B cell (primary cell): Measurements from ENCODE around the gene C1orf87. TPM values are rescaled to one million over a fixed set of nuclear protein-coding genes. Genes with fewer than 3 reads are reported as not detected.

Experiments
- ATAC-seq: fragments of 200-7000 bp; cut with Tn5 transposase; one replicate; pipeline ENCODE4 v1.10.0; 2021; ENCODE audit warnings: low read depth, mild to moderate bottlenecking, moderate number of reproducible peaks, moderate library complexity
- CTCF ChIA-PET: fragments of 350-600 bp; sonication (Branson Sonifier 250); formaldehyde crosslinking; loops from one replicate; lab custom pipeline; 2021; ENCODE audit warnings: antibody characterized with exemption, inconsistent platforms; lab: Charles Lee
- POLR2A ChIA-PET: fragments of 350-600 bp; sonication (Branson Sonifier 250); formaldehyde crosslinking; loops from one replicate; lab custom pipeline; 2021; ENCODE audit warnings: antibody characterized with exemption; lab: Charles Lee
- DNase-seq: peaks from one replicate; pipeline ENCODE4 v3.0.0; 2013
- H2AFZ ChIP-seq: 2 replicates; pipeline ENCODE4 v1.6.1; 2012; ENCODE audit warnings: mild to moderate bottlenecking, low read depth, low read length; ENCODE audit not compliant: insufficient read depth, poor library complexity, severe bottlenecking
- H3K27ac ChIP-seq, 2 donors: 1 replicate in 1 of 2; 2 replicates in 1 of 2; pipeline ENCODE4 v1.5.1; 2012 to 2013; ENCODE audit warnings: low read length in 2 of 2, mild to moderate bottlenecking in 2 of 2, moderate library complexity in 1 of 2
- H3K27me3 ChIP-seq, 4 experiments: fragments of 200-600 bp in 1 of 4; sonication (generic) in 1 of 4; replicated peaks in 1 of 4; 1 replicate in 2 of 4; 2 replicates in 2 of 4; pipeline versions ENCODE4 v1.6.1 to v1.7.0; 2013 to 2016; ENCODE audit warnings: low read length in 3 of 4, mild to moderate bottlenecking in 2 of 4, mixed read lengths in 1 of 4, moderate library complexity in 1 of 4; ENCODE audit not compliant: insufficient read depth in 4 of 4, control insufficient read depth in 3 of 4; ENCODE audit errors: control extremely low read depth in 1 of 4
- H3K36me3 ChIP-seq, 2 experiments: replicated peaks in 1 of 2; 1 replicate in 1 of 2; 2 replicates in 1 of 2; pipeline versions ENCODE4 v1.6.1 to v1.7.1; 2013; ENCODE audit warnings: low read length in 1 of 2; ENCODE audit not compliant: insufficient read depth in 2 of 2, control insufficient read depth in 1 of 2; ENCODE audit errors: control extremely low read depth in 1 of 2, extremely low read depth in 1 of 2
- H3K4me1 ChIP-seq, 2 donors: fragments of 200-600 bp in 1 of 2; sonication (generic) in 1 of 2; 1 replicate in 1 of 2; 2 replicates in 1 of 2; pipeline versions ENCODE4 v1.5.1 to v1.6.1; 2013 to 2017; ENCODE audit warnings: low read length in 2 of 2; ENCODE audit not compliant: control insufficient read depth in 2 of 2, insufficient read depth in 2 of 2
- H3K4me2 ChIP-seq: replicated peaks from 2 replicates; pipeline ENCODE3; 2012; ENCODE audit warnings: mild to moderate bottlenecking, low read depth, low read length; ENCODE audit not compliant: poor library complexity, severe bottlenecking
- H3K4me3 ChIP-seq, 5 experiments: fragments of 200-600 bp in 1 of 5; sonication (generic) in 1 of 5; 1 replicate in 3 of 5; 2 replicates in 2 of 5; pipeline versions ENCODE4 v1.5.1 to v1.7.0; 2011 to 2016; ENCODE audit warnings: low read length in 4 of 5, mild to moderate bottlenecking in 4 of 5, low read depth in 2 of 5, control low read depth in 1 of 5, moderate library complexity in 1 of 5; ENCODE audit not compliant: insufficient read depth in 1 of 5; ENCODE audit errors: control extremely low read depth in 1 of 5, extremely low read depth in 1 of 5
- H3K79me2 ChIP-seq: fragments of 200-600 bp; sonication (generic); one replicate; pipeline ENCODE4 v1.6.0; 2016; ENCODE audit warnings: low read length; ENCODE audit not compliant: control insufficient read depth, insufficient read depth
- H3K9ac ChIP-seq: fragments of 200-600 bp; sonication (generic); 2 replicates; pipeline ENCODE4 v1.6.1; 2017; ENCODE audit warnings: mild to moderate bottlenecking, low read length, moderate library complexity
- H3K9me3 ChIP-seq, 3 donors: one replicate each; pipeline versions ENCODE4 v1.6.1 to v1.7.1; 2013; ENCODE audit warnings: low read length in 2 of 3; ENCODE audit not compliant: control insufficient read depth in 2 of 3, insufficient read depth in 1 of 3; ENCODE audit errors: control extremely low read depth in 1 of 3
- H4K20me1 ChIP-seq: 2 replicates; pipeline ENCODE4 v1.6.0; 2012; ENCODE audit warnings: mild to moderate bottlenecking, low read length; ENCODE audit not compliant: insufficient read depth, control insufficient read depth, poor library complexity, severe bottlenecking
- H3K27ac Mint-ChIP-seq: one replicate; pipeline ENCODE4 v1.8.0; 2021; ENCODE audit warnings: mixed read lengths
- H3K27me3 Mint-ChIP-seq: one replicate; pipeline ENCODE4 v1.8.0; 2021; ENCODE audit warnings: mixed read lengths
- H3K4me1 Mint-ChIP-seq: one replicate; pipeline ENCODE4 v1.8.0; 2021; ENCODE audit warnings: mixed read lengths
- H3K4me3 Mint-ChIP-seq: one replicate; pipeline ENCODE4 v1.8.0; 2021; ENCODE audit warnings: mixed read lengths
- H3K9me3 Mint-ChIP-seq: one replicate; pipeline ENCODE4 v1.8.0; 2022; ENCODE audit warnings: mixed read lengths; ENCODE audit not compliant: insufficient read depth
- CTCF ChIP-seq: fragments of 200-600 bp; IDR thresholded peaks from one replicate; pipeline ENCODE4 v1.8.0; 2022; ENCODE audit warnings: antibody characterized with exemption, mild to moderate bottlenecking
- EZH2 ChIP-seq: IDR thresholded peaks from 2 replicates; pipeline ENCODE4 v1.6.1; 2012; ENCODE audit warnings: borderline replicate concordance, low read depth, mild to moderate bottlenecking, moderate library complexity, low read length; ENCODE audit not compliant: insufficient read depth, poor library complexity, severe bottlenecking
- WGBS: methylation state at CpG from one replicate; pipeline ENCODE4 v1.1.5; 2013; ENCODE audit warnings: missing lambda C conversion rate; ENCODE audit not compliant: insufficient coverage; 5-methylcytosine and 5-hydroxymethylcytosine counted together
- intact Hi-C: fragments of 100-400 bp; cut with micrococcal nuclease; formaldehyde crosslinking; loops from one replicate; pipeline ENCODE4 v1.10.0; 2022
- polyA plus RNA-seq: library from polyadenylated mRNA; depleted of rRNA; stranded (reverse); fragments of >200 nt; gene quantifications from 2 replicates; pipeline ENCODE4 v1.2.3, GENCODE V29; 2012
- total RNA-seq, 2 donors: library from RNA; stranded (reverse); fragments of 120-200 nt in 1 of 2; gene quantifications; 1 replicate in 1 of 2; 2 replicates in 1 of 2; pipeline versions ENCODE4 v1.2.3 to v1.2.4, GENCODE V29; 2013 to 2022

C1orf87 gene
- total and polyA plus RNA-seq, 2 donors (not counting 1 experiment from before 2014, with no cell fraction given): not detected

- H3K27ac Mint-ChIP-seq: no peak overlapping the region
- POLR2A ChIA-PET: no interaction called here
- no peak for DNase-seq
- no peak for ATAC-seq
- no peaks in the 10 kb centered on the region for H3K9me3 ChIP-seq
- H3K27ac ChIP-seq: no peak overlapping the region
- no peaks in the 10 kb centered on the region for H3K36me3 ChIP-seq
- 100% methylated on average over 3 of the region's 5 CpGs for WGBS
- TF ChIP-seq CTCF: no peak
- no peak for TF ChIP-seq EZH2
- no peak overlapping the region for H3K9ac ChIP-seq
- no peaks in the 10 kb centered on the region for H3K4me1 ChIP-seq
- H4K20me1 ChIP-seq: no peaks in the 10 kb centered on the region
- H3K4me3 ChIP-seq: no peak overlapping the region
- H3K9me3 Mint-ChIP-seq: no peaks in the 10 kb centered on the region
- H2AFZ ChIP-seq: no peak overlapping the region
- H3K27me3 Mint-ChIP-seq: no peaks in the 10 kb centered on the region
- H3K4me3 Mint-ChIP-seq: no peak overlapping the region
- H3K79me2 ChIP-seq: no peaks in the 10 kb centered on the region
- no peaks in the 10 kb centered on the region for H3K4me1 Mint-ChIP-seq
- intact Hi-C loops: no loop called here
- H3K4me2 ChIP-seq: no peak overlapping the region
- CTCF ChIA-PET: interaction anchor here (1.0 kb wide), 1 partner anchor 10 kb away, joined by 3 read pairs; no protein-coding TSS in a partner anchor
- no peaks in the 10 kb centered on the region for H3K27me3 ChIP-seq
Observed at GRCh38 chr1:60088620-60089155, 15.1 kb upstream of the C1orf87 start.

GRCh38 chr1:60087681-60088080 is 14.1 kb upstream of the C1orf87 start:
- H3K9me3 ChIP-seq: no peaks in the 10 kb centered on the region
- Mint-ChIP-seq H3K9me3 (no peaks in the 10 kb centered on the region), H3K4me3 (no peak overlapping the region), H3K4me1 (no peaks in the 10 kb centered on the region), H3K27me3 (no peaks in the 10 kb centered on the region), H3K27ac (no peak overlapping the region)
- H2AFZ ChIP-seq: no peak overlapping the region
- H3K9ac ChIP-seq: no peak overlapping the region
- ChIA-PET CTCF (no interaction called here), POLR2A (no interaction called here)
- no peak overlapping the region for H3K4me3 ChIP-seq
- H3K79me2 ChIP-seq: no peaks in the 10 kb centered on the region
- H3K4me2 ChIP-seq: no peak overlapping the region
- H3K4me1 ChIP-seq: no peaks in the 10 kb centered on the region
- no peak for TF ChIP-seq CTCF
- TF ChIP-seq EZH2: no peak
- ATAC-seq (no peak), DNase-seq (no peak)
- H3K36me3 ChIP-seq: no peaks in the 10 kb centered on the region
- H3K27ac ChIP-seq: no peak overlapping the region
- intact Hi-C loops: no loop called here
- no peaks in the 10 kb centered on the region for H4K20me1 ChIP-seq
- no peaks in the 10 kb centered on the region for H3K27me3 ChIP-seq
